Ovary (tissue), 3 donors: ENCODE results near the gene SPIN1.

Source experiments
- EP300 ChIP-seq: sonication (generic); formaldehyde crosslinking; IDR thresholded peaks from one replicate; pipeline ENCODE4 v1.6.1; 2017; ENCODE audit warnings: antibody characterized with exemption
- POLR2A ChIP-seq: fragments of 450-650 bp; IDR thresholded peaks from one replicate; pipeline ENCODE4 v1.6.1; 2017; ENCODE audit warnings: antibody characterized with exemption, mild to moderate bottlenecking, moderate library complexity
- TF ChIP-seq, protein P1 (sequence below), 3 donors: fragments of 450-650 bp in 2 of 3; fragments of 200-600 bp in 1 of 3; IDR thresholded peaks; one replicate each; pipeline versions ENCODE4 v1.5.1 to v1.8.0; 2016 to 2022; ENCODE audit warnings: antibody characterized with exemption in 3 of 3, mild to moderate bottlenecking in 1 of 3
- donor health status: DM: no; HTN: no; CAD: no.

DNA sequence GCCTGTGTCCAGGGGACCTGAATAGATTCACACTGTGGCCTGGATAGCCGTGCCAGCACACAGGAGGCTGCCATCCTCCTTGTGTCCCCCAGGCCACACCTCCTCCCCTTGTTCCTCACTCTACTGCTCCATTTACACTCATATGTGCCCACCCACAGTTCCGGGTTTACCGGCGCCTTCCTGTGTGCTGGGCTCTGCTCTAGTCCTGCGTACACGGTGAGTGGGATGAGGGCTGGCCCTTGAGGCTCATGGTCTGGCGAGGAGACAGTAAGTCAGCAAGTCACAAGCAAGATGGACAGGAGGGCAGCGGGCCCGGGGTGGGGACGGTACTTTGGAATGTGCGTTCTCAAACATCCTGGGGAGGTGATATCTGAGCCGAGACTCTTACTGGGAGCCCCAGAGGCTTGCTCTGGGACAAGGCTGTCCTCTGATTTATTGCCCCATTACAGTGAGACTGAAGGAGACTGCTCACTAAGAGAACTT is 114.3 kb downstream of the SPIN1 start:
- TF ChIP-seq POLR2A (no peak), EP300 (no peak)
- TF ChIP-seq, protein P1, sequence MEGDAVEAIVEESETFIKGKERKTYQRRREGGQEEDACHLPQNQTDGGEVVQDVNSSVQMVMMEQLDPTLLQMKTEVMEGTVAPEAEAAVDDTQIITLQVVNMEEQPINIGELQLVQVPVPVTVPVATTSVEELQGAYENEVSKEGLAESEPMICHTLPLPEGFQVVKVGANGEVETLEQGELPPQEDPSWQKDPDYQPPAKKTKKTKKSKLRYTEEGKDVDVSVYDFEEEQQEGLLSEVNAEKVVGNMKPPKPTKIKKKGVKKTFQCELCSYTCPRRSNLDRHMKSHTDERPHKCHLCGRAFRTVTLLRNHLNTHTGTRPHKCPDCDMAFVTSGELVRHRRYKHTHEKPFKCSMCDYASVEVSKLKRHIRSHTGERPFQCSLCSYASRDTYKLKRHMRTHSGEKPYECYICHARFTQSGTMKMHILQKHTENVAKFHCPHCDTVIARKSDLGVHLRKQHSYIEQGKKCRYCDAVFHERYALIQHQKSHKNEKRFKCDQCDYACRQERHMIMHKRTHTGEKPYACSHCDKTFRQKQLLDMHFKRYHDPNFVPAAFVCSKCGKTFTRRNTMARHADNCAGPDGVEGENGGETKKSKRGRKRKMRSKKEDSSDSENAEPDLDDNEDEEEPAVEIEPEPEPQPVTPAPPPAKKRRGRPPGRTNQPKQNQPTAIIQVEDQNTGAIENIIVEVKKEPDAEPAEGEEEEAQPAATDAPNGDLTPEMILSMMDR (IDR thresholded peaks at IDR 0.05): no peak
